PFSK-1 (cell line): ENCODE data around the gene RASSF10.

Experiments
- FOXP2 ChIP-seq: optimal IDR thresholded peaks from 2 replicates; pipeline ENCODE3; 2011; ENCODE audit warnings: borderline replicate concordance, control low read depth, inconsistent platforms; ENCODE audit not compliant: insufficient read depth; ENCODE audit errors: extremely low read length, extremely low read depth
- POLR2AphosphoS5 ChIP-seq: IDR thresholded peaks from 2 replicates; pipeline ENCODE4 v1.6.1; 2012; ENCODE audit warnings: low read depth, mild to moderate bottlenecking, control low read depth, low read length, moderate library complexity
- REST ChIP-seq, 2 experiments: IDR thresholded peaks; 2 replicates each; pipeline versions ENCODE4 v1.6.1 to v1.8.0; 2011 to 2012; ENCODE audit warnings: low read depth in 2 of 2, low read length in 2 of 2, control low read depth in 1 of 2, inconsistent platforms in 1 of 2, mild to moderate bottlenecking in 1 of 2, moderate library complexity in 1 of 2; ENCODE audit not compliant: insufficient read depth in 1 of 2
- SIN3A ChIP-seq: IDR thresholded peaks from 2 replicates; pipeline ENCODE4 v1.6.1; 2012; ENCODE audit warnings: mild to moderate bottlenecking, low read length, moderate library complexity, borderline replicate concordance; ENCODE audit not compliant: insufficient read depth
- TAF1 ChIP-seq: IDR thresholded peaks from 2 replicates; pipeline ENCODE4 v1.6.1; 2012; ENCODE audit warnings: low read length, control low read depth, borderline replicate concordance; ENCODE audit not compliant: insufficient read depth

The RASSF10 gene

GRCh38 chr11:12991426-12991825 lies 17.7 kb upstream of the RASSF10 start:
- TF ChIP-seq POLR2AphosphoS5 (no peak), REST (IDR thresholded peaks at IDR 0.05; ENCODE audit: insufficient read depth in 1 of 2, low read depth in 2 of 2, low read length in 2 of 2) (no peak), FOXP2 (no peak), TAF1 (no peak), SIN3A (no peak)

- TF ChIP-seq FOXP2 (no peak), REST (IDR thresholded peaks at IDR 0.05; ENCODE audit: insufficient read depth in 1 of 2, low read depth in 2 of 2, low read length in 2 of 2) (no peak), SIN3A (no peak), POLR2AphosphoS5 (no peak), TAF1 (no peak)
Observed at GRCh38 chr11:12993626-12994025, 15.5 kb upstream of the RASSF10 start.

GRCh38 chr11:12994476-12994875 lies 14.6 kb upstream of the RASSF10 start:
- TF ChIP-seq FOXP2, result no peak
- TF ChIP-seq REST (IDR thresholded peaks at IDR 0.05; ENCODE audit: insufficient read depth in 1 of 2, low read depth in 2 of 2, low read length in 2 of 2), result no peak
- TF ChIP-seq TAF1, result no peak
- TF ChIP-seq POLR2AphosphoS5, result no peak
- no peak for TF ChIP-seq SIN3A

GRCh38 chr11:12995188-12995587 lies 13.9 kb upstream of the RASSF10 start:
- TF ChIP-seq POLR2AphosphoS5, result no peak
- no peak for TF ChIP-seq REST (IDR thresholded peaks at IDR 0.05; ENCODE audit: insufficient read depth in 1 of 2, low read depth in 2 of 2, low read length in 2 of 2)
- no peak for TF ChIP-seq TAF1
- no peak for TF ChIP-seq FOXP2
- no peak for TF ChIP-seq SIN3A

- TF ChIP-seq POLR2AphosphoS5, result no peak
- no peak for TF ChIP-seq REST (IDR thresholded peaks at IDR 0.05; ENCODE audit: insufficient read depth in 1 of 2, low read depth in 2 of 2, low read length in 2 of 2)
- no peak for TF ChIP-seq FOXP2
- TF ChIP-seq TAF1, result no peak
- TF ChIP-seq SIN3A, result no peak
Observed at GRCh38 chr11:12995823-12996222, 13.3 kb upstream of the RASSF10 start.
